Endothelial cell (in vitro differentiated cells): Measurements from ENCODE around the gene RNF212B. TPM values are rescaled to one million over a fixed set of nuclear protein-coding genes. Genes with fewer than 3 reads are reported as not detected.
A peak's percentile ranks its signal among the peaks of the same experiment; 100 is the strongest.

Experiments used
- DNase-seq: peaks from one replicate; pipeline ENCODE4 v3.0.0; 2021; ENCODE audit warnings: low spot score
- H3K27ac Mint-ChIP-seq: one replicate; pipeline ENCODE4 v1.8.0; 2021; ENCODE audit warnings: mixed read lengths, inconsistent platforms; ENCODE audit not compliant: unreplicated experiment
- H3K27me3 Mint-ChIP-seq: one replicate; pipeline ENCODE4 v1.8.0; 2021; ENCODE audit warnings: mild to moderate bottlenecking, moderate library complexity, mixed read lengths, inconsistent platforms; ENCODE audit not compliant: unreplicated experiment
- H3K36me3 Mint-ChIP-seq: one replicate; pipeline ENCODE4 v1.8.0; 2021; ENCODE audit warnings: mild to moderate bottlenecking, low read depth, mixed read lengths, inconsistent platforms; ENCODE audit not compliant: unreplicated experiment
- H3K4me1 Mint-ChIP-seq: one replicate; pipeline ENCODE4 v1.8.0; 2021; ENCODE audit warnings: mild to moderate bottlenecking, mixed read lengths, inconsistent platforms; ENCODE audit not compliant: unreplicated experiment
- H3K4me3 Mint-ChIP-seq: one replicate; pipeline ENCODE4 v1.8.0; 2021; ENCODE audit warnings: mild to moderate bottlenecking, mixed read lengths, inconsistent platforms; ENCODE audit not compliant: unreplicated experiment
- H3K9me3 Mint-ChIP-seq: one replicate; pipeline ENCODE4 v1.8.0; 2021; ENCODE audit warnings: mixed read lengths, inconsistent platforms; ENCODE audit not compliant: unreplicated experiment
- CTCF ChIP-seq: fragments of 200-600 bp; sonication (generic); IDR thresholded peaks from one replicate; pipeline ENCODE4 v1.5.0; 2021; ENCODE audit warnings: antibody characterized with exemption; ENCODE audit not compliant: unreplicated experiment
- total RNA-seq: library from RNA; stranded (reverse); fragmentation: NEBNext Ultra II Directional; extraction: Animal tissue kit (Norgen Biotek cat#: 25700); gene quantifications from one replicate; pipeline ENCODE4 v1.2.1, GENCODE V29; 2021; ENCODE audit not compliant: unreplicated experiment

The RNF212B gene
- total RNA-seq, 1 donor from 2014 or later = not detected

- Mint-ChIP-seq H3K4me3 (no peak overlapping the region), H3K36me3 (peaks cover 4% of the 10 kb centered on the region), H3K27me3 (no peaks in the 10 kb centered on the region), H3K27ac (no peak overlapping the region), H3K9me3 (no peaks in the 10 kb centered on the region), H3K4me1 (peaks cover 17% of the 10 kb centered on the region)
- DNase-seq = no peak
- TF ChIP-seq CTCF = no peak
These were observed 43.5 kb downstream of the RNF212B start for GRCh38 chr14:23281247-23281646.

- H3K36me3 Mint-ChIP-seq = no peaks in the 10 kb centered on the region
- no peaks in the 10 kb centered on the region for H3K9me3 Mint-ChIP-seq
- H3K4me1 Mint-ChIP-seq = peaks cover 17% of the 10 kb centered on the region
- H3K4me3 Mint-ChIP-seq = peak overlapping the region; percentile 96
- DNase-seq = no peak
- no peaks in the 10 kb centered on the region for H3K27me3 Mint-ChIP-seq
- TF ChIP-seq CTCF = no peak
- peak overlapping the region; percentile 63 for H3K27ac Mint-ChIP-seq
These were observed 47.2 kb downstream of the RNF212B start for GRCh38 chr14:23284654-23285529.

- Mint-ChIP-seq H3K27me3 (no peaks in the 10 kb centered on the region), H3K4me3 (peak overlapping the region; percentile 96), H3K4me1 (peaks cover 13% of the 10 kb centered on the region), H3K9me3 (no peaks in the 10 kb centered on the region), H3K36me3 (no peaks in the 10 kb centered on the region), H3K27ac (peak overlapping the region; percentile 30)
- DNase-seq = no peak
- no peak for TF ChIP-seq CTCF
These were observed 47.8 kb downstream of the RNF212B start for GRCh38 chr14:23285530-23286019.

GRCh38 chr14:23286020-23286901, 48.5 kb downstream of the RNF212B start, which contains the start of gene HOMEZ:
HOMEZ (minus strand) TSS chr14:23286132; CDS start chr14:23285952, 180 bp downstream.
- Mint-ChIP-seq H3K9me3 (no peaks in the 10 kb centered on the region), H3K27me3 (no peaks in the 10 kb centered on the region), H3K4me1 (peaks cover 13% of the 10 kb centered on the region), H3K27ac (peak within 1 kb of the TSS; percentile 95), H3K4me3 (peak within 1 kb of the TSS; percentile 96), H3K36me3 (no peaks in the 10 kb centered on the region)
- no peak for TF ChIP-seq CTCF
- peak; percentile 97 for DNase-seq
